Panc1 (cell line): Measurements from ENCODE around the gene TBP. TPM values are rescaled to one million over a fixed set of nuclear protein-coding genes. Genes with fewer than 3 reads are reported as not detected.

ENCODE experiments used
- ATAC-seq: fragments of 200-7000 bp; cut with Tn5 transposase; 2 replicates; pipeline ENCODE4 v1.9.1; 2020; ENCODE audit warnings: mild to moderate bottlenecking, moderate library complexity
- BruUV-seq: library from RNA; stranded (reverse); fragments of 400-500 nt; replicated peaks from 2 replicates; lab custom pipeline; 2021; lab: Mats Ljungman, UMichigan
- CTCF ChIA-PET: fragments of 300-600 bp; sonication (Branson Sonifier 250); formaldehyde crosslinking; loops from one replicate; lab custom pipeline; 2022; ENCODE audit warnings: antibody characterized with exemption; lab: Charles Lee
- POLR2A ChIA-PET: fragments of 300-600 bp; sonication (Branson Sonifier 250); formaldehyde crosslinking; loops from one replicate; lab custom pipeline; 2022; ENCODE audit warnings: antibody characterized with exemption; lab: Charles Lee
- DNase-seq: peaks from one replicate; pipeline ENCODE4 v3.0.0-alpha.2; 2010; ENCODE audit warnings: low read depth, low spot score
- H3K27ac ChIP-seq: 2 replicates; pipeline ENCODE4 v1.5.1; 2011; ENCODE audit warnings: mild to moderate bottlenecking, low read length, inconsistent platforms
- H3K27me3 ChIP-seq: fragments of 200-500 bp; sonication (Bioruptor generic); 2 replicates; pipeline ENCODE4 v1.6.0; 2014; ENCODE audit warnings: low read length, inconsistent platforms; ENCODE audit not compliant: control insufficient read depth, insufficient read depth
- H3K36me3 ChIP-seq: fragments of 200-500 bp; sonication (Bioruptor generic); 2 replicates; pipeline ENCODE4 v1.5.1; 2014; ENCODE audit warnings: inconsistent platforms, mild to moderate bottlenecking, low read length, moderate library complexity; ENCODE audit not compliant: control insufficient read depth, insufficient read depth
- H3K4me1 ChIP-seq: 2 replicates; pipeline ENCODE4 v1.5.1; 2011; ENCODE audit warnings: inconsistent platforms, mild to moderate bottlenecking, low read length, moderate library complexity; ENCODE audit not compliant: control insufficient read depth, insufficient read depth
- H3K4me3 ChIP-seq, 2 experiments: 2 replicates each; pipeline ENCODE4 v1.5.1; 2011 to 2012; ENCODE audit warnings: low read depth in 2 of 2, low read length in 2 of 2, mild to moderate bottlenecking in 2 of 2, inconsistent platforms in 1 of 2, moderate library complexity in 1 of 2
- H3K9me3 ChIP-seq: fragments of 200-500 bp; sonication (Bioruptor generic); 2 replicates; pipeline ENCODE4 v1.5.1; 2014; ENCODE audit warnings: low read depth, mild to moderate bottlenecking, inconsistent platforms, low read length, moderate library complexity; ENCODE audit not compliant: control insufficient read depth, insufficient read depth
- TCF7L2 ChIP-seq: IDR thresholded peaks from 2 replicates; pipeline ENCODE4 v1.6.1; 2011; ENCODE audit warnings: mild to moderate bottlenecking, low read depth, low read length, inconsistent platforms
- in situ Hi-C: cut with HindIII; loops from 2 replicates; pipeline ENCODE4 v1.10.0; 2016; ENCODE audit warnings: low sequenced_read_pairs, low pct_unique_long_range_greater_than_20kb
- intact Hi-C: fragments of 100-400 bp; cut with micrococcal nuclease; formaldehyde crosslinking; loops from one replicate; pipeline ENCODE4 v1.10.0; 2022; ENCODE audit not compliant: unreplicated experiment
- total RNA-seq: library from RNA; stranded (reverse); gene quantifications from one replicate; pipeline ENCODE4 v1.2.1, GENCODE V29; 2021; ENCODE audit not compliant: unreplicated experiment
- TF ChIP-seq, protein P1 (sequence below), 2 experiments: IDR thresholded peaks; 2 replicates each; pipeline ENCODE4 v1.6.1; 2011 to 2012; ENCODE audit warnings: low read depth in 2 of 2, control low read depth in 1 of 2, low read length in 1 of 2, mild to moderate bottlenecking in 1 of 2, moderate library complexity in 1 of 2; ENCODE audit not compliant: insufficient read depth in 1 of 2
- TF ChIP-seq, protein P2 (sequence below): fragments of 450-650 bp; IDR thresholded peaks from 2 replicates; pipeline ENCODE4 v1.5.1; 2017; ENCODE audit warnings: mild to moderate bottlenecking

TBP gene
- total RNA-seq, 1 experiment from 2014 or later, result 26.4 TPM

DNA sequence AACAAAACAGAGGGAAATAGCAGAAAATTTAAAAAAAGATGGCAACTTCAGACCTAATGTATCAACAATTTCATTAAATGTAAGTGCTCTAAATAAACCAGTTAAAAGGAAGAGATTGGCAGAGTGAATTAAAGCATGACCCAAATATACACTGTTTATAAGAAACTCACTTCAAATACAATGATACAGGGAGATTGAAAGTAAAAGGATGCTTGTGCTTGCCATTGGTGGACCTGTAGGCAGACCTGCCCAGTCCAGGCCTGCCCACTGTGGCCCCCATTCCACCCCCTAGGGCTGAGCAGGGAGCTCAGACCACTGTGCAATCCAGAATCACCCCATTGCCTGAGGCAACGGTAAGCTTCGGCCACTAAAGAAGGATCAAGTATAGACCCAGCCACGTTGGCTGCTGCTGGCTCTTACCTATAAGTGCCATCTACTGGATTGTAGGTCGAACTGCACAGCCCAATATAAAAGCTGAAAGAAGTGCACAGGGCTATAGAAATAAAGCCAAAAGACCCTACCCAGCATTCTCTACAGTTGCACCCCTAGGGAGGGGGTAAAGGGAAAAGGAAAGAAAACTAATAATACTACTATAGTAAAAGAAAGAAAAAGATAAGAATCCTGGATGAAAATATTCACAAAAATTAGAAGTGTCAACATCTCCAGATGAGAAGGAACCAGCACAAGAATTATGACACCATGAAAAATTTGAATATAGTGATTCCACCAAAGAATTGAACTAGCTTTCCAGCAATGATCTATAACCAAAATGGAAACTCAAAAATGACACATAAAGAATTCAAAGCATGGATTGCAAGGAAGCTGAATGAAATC, 37.2 kb upstream of the TBP start:
- ATAC-seq (peak; percentile 91), DNase-seq (peak; percentile 47)
- CTCF ChIA-PET, result no interaction called here
- Histone ChIP-seq H3K4me3 (peak overlapping the region in 1 of 2 experiments; percentile 26; a peak in 1 of 4 replicates), H3K36me3 (no peaks in the 10 kb centered on the region), H3K4me1 (no peaks in the 10 kb centered on the region), H3K9me3 (peaks cover 14% of the 10 kb centered on the region; the same call in 1 of the 2 replicates), H3K27me3 (no peaks in the 10 kb centered on the region; the same call in 1 of the 2 replicates), H3K27ac (no peak overlapping the region)
- POLR2A ChIA-PET, result no interaction called here
- intact Hi-C loops, result no loop called here
- BruUV-seq, result no TSS peak
- TF ChIP-seq, protein P1, sequence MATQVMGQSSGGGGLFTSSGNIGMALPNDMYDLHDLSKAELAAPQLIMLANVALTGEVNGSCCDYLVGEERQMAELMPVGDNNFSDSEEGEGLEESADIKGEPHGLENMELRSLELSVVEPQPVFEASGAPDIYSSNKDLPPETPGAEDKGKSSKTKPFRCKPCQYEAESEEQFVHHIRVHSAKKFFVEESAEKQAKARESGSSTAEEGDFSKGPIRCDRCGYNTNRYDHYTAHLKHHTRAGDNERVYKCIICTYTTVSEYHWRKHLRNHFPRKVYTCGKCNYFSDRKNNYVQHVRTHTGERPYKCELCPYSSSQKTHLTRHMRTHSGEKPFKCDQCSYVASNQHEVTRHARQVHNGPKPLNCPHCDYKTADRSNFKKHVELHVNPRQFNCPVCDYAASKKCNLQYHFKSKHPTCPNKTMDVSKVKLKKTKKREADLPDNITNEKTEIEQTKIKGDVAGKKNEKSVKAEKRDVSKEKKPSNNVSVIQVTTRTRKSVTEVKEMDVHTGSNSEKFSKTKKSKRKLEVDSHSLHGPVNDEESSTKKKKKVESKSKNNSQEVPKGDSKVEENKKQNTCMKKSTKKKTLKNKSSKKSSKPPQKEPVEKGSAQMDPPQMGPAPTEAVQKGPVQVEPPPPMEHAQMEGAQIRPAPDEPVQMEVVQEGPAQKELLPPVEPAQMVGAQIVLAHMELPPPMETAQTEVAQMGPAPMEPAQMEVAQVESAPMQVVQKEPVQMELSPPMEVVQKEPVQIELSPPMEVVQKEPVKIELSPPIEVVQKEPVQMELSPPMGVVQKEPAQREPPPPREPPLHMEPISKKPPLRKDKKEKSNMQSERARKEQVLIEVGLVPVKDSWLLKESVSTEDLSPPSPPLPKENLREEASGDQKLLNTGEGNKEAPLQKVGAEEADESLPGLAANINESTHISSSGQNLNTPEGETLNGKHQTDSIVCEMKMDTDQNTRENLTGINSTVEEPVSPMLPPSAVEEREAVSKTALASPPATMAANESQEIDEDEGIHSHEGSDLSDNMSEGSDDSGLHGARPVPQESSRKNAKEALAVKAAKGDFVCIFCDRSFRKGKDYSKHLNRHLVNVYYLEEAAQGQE (IDR thresholded peaks at IDR 0.05; ENCODE audit: insufficient read depth in 1 of 2, low read depth in 2 of 2, low read length in 1 of 2), result no peak
- TF ChIP-seq, protein P2, sequence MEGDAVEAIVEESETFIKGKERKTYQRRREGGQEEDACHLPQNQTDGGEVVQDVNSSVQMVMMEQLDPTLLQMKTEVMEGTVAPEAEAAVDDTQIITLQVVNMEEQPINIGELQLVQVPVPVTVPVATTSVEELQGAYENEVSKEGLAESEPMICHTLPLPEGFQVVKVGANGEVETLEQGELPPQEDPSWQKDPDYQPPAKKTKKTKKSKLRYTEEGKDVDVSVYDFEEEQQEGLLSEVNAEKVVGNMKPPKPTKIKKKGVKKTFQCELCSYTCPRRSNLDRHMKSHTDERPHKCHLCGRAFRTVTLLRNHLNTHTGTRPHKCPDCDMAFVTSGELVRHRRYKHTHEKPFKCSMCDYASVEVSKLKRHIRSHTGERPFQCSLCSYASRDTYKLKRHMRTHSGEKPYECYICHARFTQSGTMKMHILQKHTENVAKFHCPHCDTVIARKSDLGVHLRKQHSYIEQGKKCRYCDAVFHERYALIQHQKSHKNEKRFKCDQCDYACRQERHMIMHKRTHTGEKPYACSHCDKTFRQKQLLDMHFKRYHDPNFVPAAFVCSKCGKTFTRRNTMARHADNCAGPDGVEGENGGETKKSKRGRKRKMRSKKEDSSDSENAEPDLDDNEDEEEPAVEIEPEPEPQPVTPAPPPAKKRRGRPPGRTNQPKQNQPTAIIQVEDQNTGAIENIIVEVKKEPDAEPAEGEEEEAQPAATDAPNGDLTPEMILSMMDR, result peak; percentile 82
- in situ Hi-C loops, result no loop called here

DNA sequence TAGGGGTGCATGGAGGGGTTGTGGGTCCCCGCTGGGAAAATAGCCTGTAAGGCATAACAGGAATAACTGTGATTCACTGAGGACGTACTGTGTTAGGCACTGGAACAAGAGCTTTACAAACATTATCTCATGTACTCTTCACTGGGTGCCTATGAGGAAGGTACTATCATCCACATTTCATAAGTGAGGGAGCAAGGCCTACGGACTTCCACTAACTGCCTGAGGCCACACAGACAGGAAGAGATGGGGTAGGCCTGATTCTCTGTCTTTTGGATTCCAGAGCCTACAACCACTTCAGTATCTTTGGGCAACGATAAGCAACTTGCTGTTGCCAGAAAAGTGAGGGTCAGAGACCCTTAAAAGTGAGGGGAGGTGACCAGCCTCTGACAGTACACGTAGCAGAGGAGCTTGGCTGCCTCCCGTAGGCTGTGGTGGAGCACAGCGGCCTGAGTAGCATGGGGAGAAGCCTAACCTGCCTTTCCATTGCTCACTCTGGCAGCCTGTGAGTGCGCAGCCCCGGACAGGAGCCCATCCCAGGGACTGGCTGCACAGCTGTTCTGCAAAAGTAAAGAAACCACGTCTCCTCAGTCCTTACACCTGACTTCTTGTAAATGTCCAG, 31.5 kb upstream of the TBP start:
- H3K36me3 ChIP-seq, result no peaks in the 10 kb centered on the region
- DNase-seq, result no peak
- BruUV-seq, result no TSS peak
- H3K9me3 ChIP-seq, result no peaks in the 10 kb centered on the region
- in situ Hi-C loops (no loop called here), intact Hi-C loops (loop anchor here (10.0 kb wide), 2 partner anchors 228 to 568 kb away; partner anchors contain the start of gene DLL1)
- H3K4me3 ChIP-seq, result no peak overlapping the region
- ChIA-PET CTCF (interaction anchor here (1.4 kb wide), 1 partner anchor 691 kb away, joined by 6 read pairs; no protein-coding TSS in a partner anchor), POLR2A (no interaction called here)
- no peaks in the 10 kb centered on the region for H3K4me1 ChIP-seq
- ATAC-seq, result peak; percentile 92
- H3K27me3 ChIP-seq, result no peaks in the 10 kb centered on the region; the same call in 1 of the 2 replicates
- TF ChIP-seq TCF7L2, result no peak
- TF ChIP-seq, protein P2, result peak; percentile 80
- H3K27ac ChIP-seq, result no peak overlapping the region
